Mesothelial cell of epicardium (in vitro differentiated cells): Measurements from ENCODE around the gene AZI2. TPM values are rescaled to one million over a fixed set of nuclear protein-coding genes. Genes with fewer than 3 reads are reported as not detected.
A peak's percentile ranks its signal among the peaks of the same experiment; 100 is the strongest.

Experiments used
- DNase-seq, 2 experiments: peaks; one replicate each; pipeline ENCODE4 v3.0.0; 2021; ENCODE audit warnings: low spot score in 2 of 2; ENCODE audit not compliant: unreplicated experiment in 2 of 2
- H3K27ac Mint-ChIP-seq: 2 replicates; pipeline ENCODE4 v1.8.0; 2021; ENCODE audit warnings: mixed read lengths
- H3K27me3 Mint-ChIP-seq: 2 replicates; pipeline ENCODE4 v1.8.0; 2021; ENCODE audit warnings: low read depth, mixed read lengths
- H3K36me3 Mint-ChIP-seq: 2 replicates; pipeline ENCODE4 v1.8.0; 2021; ENCODE audit warnings: mixed read lengths
- H3K4me1 Mint-ChIP-seq: 2 replicates; pipeline ENCODE4 v1.8.0; 2021; ENCODE audit warnings: mixed read lengths
- H3K4me3 Mint-ChIP-seq: 2 replicates; pipeline ENCODE4 v1.8.0; 2021; ENCODE audit warnings: mild to moderate bottlenecking, moderate library complexity, mixed read lengths
- H3K9me3 Mint-ChIP-seq: 2 replicates; pipeline ENCODE4 v1.8.0; 2021; ENCODE audit warnings: mixed read lengths
- total RNA-seq: library from RNA; stranded (reverse); gene quantifications from 3 replicates; pipeline ENCODE4 v1.2.1, GENCODE V29; 2021
- TF ChIP-seq, protein P1 (sequence below): fragments of 200-600 bp; sonication (generic); IDR thresholded peaks from one replicate; pipeline ENCODE4 v1.5.0; 2021; ENCODE audit warnings: antibody characterized with exemption; ENCODE audit not compliant: unreplicated experiment

Gene AZI2
- total RNA-seq, 1 donor from 2014 or later: 63.8 TPM

DNA sequence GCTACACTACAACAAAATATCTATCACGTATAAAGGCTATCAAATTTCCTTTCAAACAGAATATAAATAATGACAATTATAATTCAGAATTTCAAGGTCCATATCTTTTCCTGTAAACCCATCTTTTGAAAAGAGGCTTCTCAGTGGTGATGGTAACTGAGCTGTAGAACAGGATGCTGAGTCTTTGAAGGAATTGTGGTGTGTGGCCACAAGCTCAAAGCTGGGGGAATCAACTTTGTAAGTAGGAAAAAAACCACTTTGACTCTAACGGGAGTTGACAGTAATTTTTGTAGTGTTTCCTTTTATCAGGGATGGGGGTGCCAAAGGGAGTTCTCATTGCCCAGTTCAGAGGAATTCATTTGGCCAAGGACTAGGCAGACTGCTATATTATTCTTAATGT, 13.4 kb downstream of the AZI2 start:
- H3K4me1 Mint-ChIP-seq: no peaks in the 10 kb centered on the region
- no peak overlapping the region for H3K27ac Mint-ChIP-seq
- H3K9me3 Mint-ChIP-seq: no peaks in the 10 kb centered on the region
- no peak for DNase-seq
- peaks cover 8% of the 10 kb centered on the region for H3K36me3 Mint-ChIP-seq
- H3K27me3 Mint-ChIP-seq: no peaks in the 10 kb centered on the region
- TF ChIP-seq, protein P1, sequence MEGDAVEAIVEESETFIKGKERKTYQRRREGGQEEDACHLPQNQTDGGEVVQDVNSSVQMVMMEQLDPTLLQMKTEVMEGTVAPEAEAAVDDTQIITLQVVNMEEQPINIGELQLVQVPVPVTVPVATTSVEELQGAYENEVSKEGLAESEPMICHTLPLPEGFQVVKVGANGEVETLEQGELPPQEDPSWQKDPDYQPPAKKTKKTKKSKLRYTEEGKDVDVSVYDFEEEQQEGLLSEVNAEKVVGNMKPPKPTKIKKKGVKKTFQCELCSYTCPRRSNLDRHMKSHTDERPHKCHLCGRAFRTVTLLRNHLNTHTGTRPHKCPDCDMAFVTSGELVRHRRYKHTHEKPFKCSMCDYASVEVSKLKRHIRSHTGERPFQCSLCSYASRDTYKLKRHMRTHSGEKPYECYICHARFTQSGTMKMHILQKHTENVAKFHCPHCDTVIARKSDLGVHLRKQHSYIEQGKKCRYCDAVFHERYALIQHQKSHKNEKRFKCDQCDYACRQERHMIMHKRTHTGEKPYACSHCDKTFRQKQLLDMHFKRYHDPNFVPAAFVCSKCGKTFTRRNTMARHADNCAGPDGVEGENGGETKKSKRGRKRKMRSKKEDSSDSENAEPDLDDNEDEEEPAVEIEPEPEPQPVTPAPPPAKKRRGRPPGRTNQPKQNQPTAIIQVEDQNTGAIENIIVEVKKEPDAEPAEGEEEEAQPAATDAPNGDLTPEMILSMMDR: no peak
- H3K4me3 Mint-ChIP-seq: no peak overlapping the region

DNA sequence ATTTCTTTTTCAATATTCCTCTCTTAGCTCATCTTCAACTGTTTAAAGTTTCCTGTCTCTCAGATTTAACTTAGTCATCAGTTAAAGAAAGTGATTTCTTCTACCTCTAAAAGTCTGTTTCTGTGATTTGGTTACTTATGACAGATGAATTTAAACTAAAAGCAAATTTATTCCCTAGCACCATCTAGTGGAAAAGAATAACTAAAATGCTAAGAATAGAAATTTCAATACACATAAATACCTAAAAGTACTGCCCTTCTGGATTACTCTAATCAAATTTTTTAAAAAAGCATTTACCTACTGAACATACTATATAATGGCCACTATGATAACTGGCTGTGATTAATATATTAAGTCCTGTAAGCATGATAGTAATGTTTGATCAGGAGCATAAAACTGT, 14.1 kb downstream of the AZI2 start:
- no peaks in the 10 kb centered on the region for H3K9me3 Mint-ChIP-seq
- peaks cover 8% of the 10 kb centered on the region for H3K36me3 Mint-ChIP-seq
- H3K4me1 Mint-ChIP-seq: no peaks in the 10 kb centered on the region
- H3K27me3 Mint-ChIP-seq: no peaks in the 10 kb centered on the region
- H3K4me3 Mint-ChIP-seq: no peak overlapping the region
- DNase-seq: no peak
- H3K27ac Mint-ChIP-seq: no peak overlapping the region
- TF ChIP-seq, protein P1: no peak

DNA sequence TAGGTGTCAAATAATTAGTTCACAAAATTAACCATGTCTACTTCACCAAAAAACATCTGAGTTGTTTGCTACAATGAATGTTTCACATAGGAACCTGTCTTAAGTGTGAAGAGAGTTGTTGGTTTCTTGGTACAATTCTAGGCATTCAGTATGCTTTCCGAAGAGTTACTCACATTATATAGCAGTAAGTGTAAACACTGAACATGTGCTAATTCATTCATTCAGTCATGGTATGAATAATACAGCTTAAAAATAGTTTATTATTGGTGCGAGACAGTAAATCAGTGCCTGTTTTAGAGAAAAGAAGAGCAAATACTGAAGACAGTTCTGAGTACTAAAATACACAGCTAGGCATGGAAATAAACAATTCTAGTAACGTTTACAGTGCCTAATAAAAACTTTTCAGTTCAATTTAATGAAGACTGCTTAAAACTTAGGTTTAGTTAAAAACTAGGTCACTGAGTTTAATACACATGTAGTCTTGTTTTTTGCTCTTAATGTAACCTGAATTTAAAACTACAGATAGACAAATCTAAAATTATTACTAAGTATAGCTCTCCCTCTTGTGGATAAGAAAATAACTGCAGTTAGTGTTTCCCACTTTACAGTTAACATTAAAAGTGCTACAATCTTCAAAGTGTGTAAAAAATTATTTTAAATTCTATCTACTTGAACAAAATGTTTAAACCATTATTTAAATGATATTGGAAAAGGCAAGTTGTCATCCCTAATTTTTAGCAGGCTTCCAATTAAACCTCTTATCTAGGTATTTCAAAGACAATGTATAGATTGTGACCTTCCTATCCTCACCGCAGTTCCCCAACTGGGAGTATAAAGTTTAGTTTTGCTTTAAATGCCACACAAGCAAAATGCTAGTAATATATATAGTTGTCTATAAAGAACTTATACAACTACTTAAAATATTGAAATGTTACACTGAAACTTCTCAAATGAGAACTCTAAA, 20.2 kb downstream of the AZI2 start:
- Mint-ChIP-seq H3K4me3 (no peak overlapping the region), H3K27me3 (no peaks in the 10 kb centered on the region), H3K36me3 (peaks cover 4% of the 10 kb centered on the region), H3K27ac (no peak overlapping the region), H3K9me3 (no peaks in the 10 kb centered on the region), H3K4me1 (no peaks in the 10 kb centered on the region)
- TF ChIP-seq, protein P1: peak; percentile 81
- DNase-seq: no peak

DNA sequence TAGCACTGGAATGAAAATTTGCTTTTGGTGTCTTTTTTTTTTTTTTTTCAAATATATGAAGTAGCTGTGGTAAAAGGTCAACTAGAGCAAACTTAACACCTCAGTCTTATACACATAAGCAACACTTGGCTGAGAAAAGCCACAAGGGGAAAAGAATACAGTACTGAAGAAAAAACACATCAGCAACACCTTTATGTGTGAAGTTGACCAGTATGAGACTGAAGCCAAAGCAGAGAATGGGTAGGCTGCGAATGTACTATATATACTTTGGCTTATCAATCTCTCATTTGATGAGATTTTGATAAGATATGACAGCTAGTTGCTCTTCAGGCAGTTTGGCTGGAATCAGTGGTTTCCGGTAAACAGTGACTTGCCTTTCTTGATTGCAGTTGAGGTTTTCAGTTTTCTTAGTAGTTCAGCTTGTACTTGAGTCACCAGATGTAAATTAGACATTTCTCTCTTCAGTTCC, 22.1 kb downstream of the AZI2 start:
- Mint-ChIP-seq H3K4me1 (no peaks in the 10 kb centered on the region), H3K9me3 (no peaks in the 10 kb centered on the region), H3K27ac (no peak overlapping the region), H3K4me3 (no peak overlapping the region), H3K36me3 (peaks cover 4% of the 10 kb centered on the region), H3K27me3 (no peaks in the 10 kb centered on the region)
- no peak for DNase-seq
- TF ChIP-seq, protein P1: no peak

DNA sequence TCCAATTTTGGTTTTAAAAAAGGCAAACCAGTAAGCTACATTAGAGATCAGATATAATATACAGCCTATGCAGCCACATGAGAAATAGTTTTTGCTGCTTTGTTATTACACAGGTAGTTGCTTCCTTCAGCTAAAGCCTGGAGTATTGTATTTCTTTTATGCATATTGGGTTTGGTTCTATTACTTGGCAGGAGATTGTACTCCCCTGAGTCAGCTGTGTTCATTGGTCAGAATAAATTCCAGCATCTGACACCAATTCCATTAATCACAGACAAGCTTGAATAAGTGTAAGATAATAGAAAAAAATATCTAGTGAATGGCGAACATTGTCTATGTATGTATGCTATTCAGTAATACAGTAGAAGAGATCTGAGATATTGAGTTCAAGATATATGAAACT, 26.2 kb downstream of the AZI2 start:
- peaks cover 4% of the 10 kb centered on the region for H3K36me3 Mint-ChIP-seq
- no peaks in the 10 kb centered on the region for H3K9me3 Mint-ChIP-seq
- TF ChIP-seq, protein P1: no peak
- no peaks in the 10 kb centered on the region for H3K4me1 Mint-ChIP-seq
- H3K4me3 Mint-ChIP-seq: no peak overlapping the region
- H3K27me3 Mint-ChIP-seq: no peaks in the 10 kb centered on the region
- no peak for DNase-seq
- H3K27ac Mint-ChIP-seq: no peak overlapping the region
